OCI-LY7 (cell line): ENCODE measurements around the gene ST6GAL1. TPM values are rescaled to one million over a fixed set of nuclear protein-coding genes. Genes with fewer than 3 reads are reported as not detected.
A peak's percentile ranks its signal among the peaks of the same experiment; 100 is the strongest.

ENCODE experiments used
- BruUV-seq: library from RNA; stranded (reverse); fragments of 400-500 nt; replicated peaks from 2 replicates; lab custom pipeline; 2021; lab: Mats Ljungman, UMichigan
- CTCF ChIA-PET: fragments of 300-600 bp; sonication (Branson Sonifier 250); formaldehyde crosslinking; loops from one replicate; lab custom pipeline; 2022; ENCODE audit warnings: antibody characterized with exemption; ENCODE audit not compliant: unreplicated experiment; lab: Charles Lee
- POLR2A ChIA-PET: fragments of 300-600 bp; sonication (Branson Sonifier 250); formaldehyde crosslinking; loops from one replicate; lab custom pipeline; 2022; ENCODE audit warnings: antibody characterized with exemption; lab: Charles Lee
- DNase-seq: peaks from one replicate; pipeline ENCODE4 v3.0.0-alpha.2; 2015; ENCODE audit warnings: low spot score
- H2AFZ ChIP-seq: fragments of 200-600 bp; sonication (generic), shearing (Covaris generic); 2 replicates; pipeline ENCODE4 v1.6.1; 2014; ENCODE audit warnings: mild to moderate bottlenecking, antibody characterized with exemption, low read length, moderate library complexity
- H3K27ac ChIP-seq: fragments of 200-600 bp; sonication (generic); 2 replicates; pipeline ENCODE4 v1.5.1; 2014; ENCODE audit warnings: mixed run types, low read depth, mild to moderate bottlenecking, moderate library complexity, low read length, inconsistent platforms; ENCODE audit not compliant: poor library complexity, severe bottlenecking
- H3K36me3 ChIP-seq: fragments of 200-600 bp; sonication (generic); 2 replicates; pipeline ENCODE4 v1.6.1; 2014; ENCODE audit warnings: mild to moderate bottlenecking, antibody characterized with exemption, low read length, moderate library complexity, mixed read lengths; ENCODE audit not compliant: insufficient read depth
- H3K4me1 ChIP-seq: fragments of 200-600 bp; sonication (generic); 2 replicates; pipeline ENCODE4 v1.5.1; 2014; ENCODE audit warnings: mild to moderate bottlenecking, low read length; ENCODE audit not compliant: insufficient read depth, poor library complexity, severe bottlenecking
- H3K4me2 ChIP-seq: fragments of 200-600 bp; sonication (generic); 2 replicates; pipeline ENCODE4 v1.6.1; 2014; ENCODE audit warnings: mild to moderate bottlenecking, low read length
- H3K4me3 ChIP-seq: fragments of 200-600 bp; sonication (generic); 2 replicates; pipeline ENCODE4 v1.5.1; 2014; ENCODE audit warnings: mild to moderate bottlenecking, low read depth, low read length; ENCODE audit not compliant: poor library complexity, severe bottlenecking
- H3K79me2 ChIP-seq: fragments of 200-600 bp; sonication (generic); 2 replicates; pipeline ENCODE4 v1.6.1; 2016; ENCODE audit warnings: low read depth, mild to moderate bottlenecking, low read length, moderate library complexity, mixed read lengths; ENCODE audit not compliant: insufficient read depth
- H3K9me2 ChIP-seq: fragments of 200-600 bp; sonication (generic); 2 replicates; pipeline ENCODE4 v1.6.1; 2016; ENCODE audit warnings: mild to moderate bottlenecking, low read length, mixed read lengths; ENCODE audit not compliant: insufficient read depth
- H3K9me3 ChIP-seq: fragments of 200-600 bp; sonication (generic); 2 replicates; pipeline ENCODE4 v1.6.1; 2014; ENCODE audit warnings: mild to moderate bottlenecking, mixed run types, low read length, mixed read lengths
- H4K20me1 ChIP-seq: fragments of 200-600 bp; sonication (generic); 2 replicates; pipeline ENCODE4 v1.6.1; 2014; ENCODE audit warnings: mild to moderate bottlenecking, antibody characterized with exemption, low read length, moderate library complexity, mixed read lengths; ENCODE audit not compliant: insufficient read depth
- CTCF ChIP-seq: fragments of 200-600 bp; sonication (generic); conservative IDR thresholded peaks from 2 replicates; pipeline ENCODE4 v1.5.1; 2014; ENCODE audit warnings: mild to moderate bottlenecking, antibody characterized with exemption, low read length, moderate library complexity, mixed read lengths
- EZH2phosphoT487 ChIP-seq: fragments of 200-600 bp; sonication (generic); IDR thresholded peaks from 2 replicates; pipeline ENCODE4 v1.6.1; 2018; ENCODE audit warnings: low read depth, borderline replicate concordance, mild to moderate bottlenecking, mixed run types, antibody characterized with exemption, low read length, moderate library complexity, mixed read lengths
- intact Hi-C: fragments of 100-400 bp; cut with micrococcal nuclease; formaldehyde crosslinking; loops from one replicate; pipeline ENCODE4 v1.10.0; 2022; ENCODE audit not compliant: unreplicated experiment
- total RNA-seq, 2 experiments: library from RNA; depleted of rRNA in 1 of 2; stranded (reverse); fragments of >200 nt in 1 of 2; shearing (Covaris generic) in 1 of 2; gene quantifications; 2 replicates each; pipeline ENCODE4 v1.2.3, GENCODE V29; 2014 to 2022

Gene ST6GAL1
- total RNA-seq, 2 experiments from 2014 or later: 192 to 375 TPM

GRCh38 chr3:187062526-187063177 is 132.3 kb downstream of the ST6GAL1 start:
- ChIA-PET POLR2A (interaction anchor here (0.6 to 1.2 kb wide), 5 partner anchors 17 to 39 kb away, joined by 3 to 7 read pairs (median 3); no protein-coding TSS in a partner anchor), CTCF (no interaction called here)
- Histone ChIP-seq H3K4me1 (peaks cover 88% of the 10 kb centered on the region), H3K36me3 (peaks cover 92% of the 10 kb centered on the region), H3K9me2 (no peaks in the 10 kb centered on the region), H4K20me1 (0 out of 2 replicates have a peak, but pooled peaks cover 12% of the 10 kb centered on the region), H2AFZ (no peak overlapping the region), H3K4me3 (no peak overlapping the region), H3K79me2 (peaks cover 92% of the 10 kb centered on the region), H3K4me2 (peak overlapping the region; percentile 88), H3K9me3 (no peaks in the 10 kb centered on the region), H3K27ac (peak overlapping the region; percentile 99)
- intact Hi-C loops: no loop called here
- BruUV-seq: no TSS peak
- TF ChIP-seq EZH2phosphoT487 (no peak), CTCF (no peak)
- DNase-seq: no peak

GRCh38 chr3:187063286-187064121 is 133.2 kb downstream of the ST6GAL1 start:
- CTCF ChIA-PET: interaction anchor here (0.6 kb wide), 1 partner anchor 66 kb away, joined by 3 read pairs; no protein-coding TSS in a partner anchor
- peaks cover 92% of the 10 kb centered on the region for H3K79me2 ChIP-seq
- no peak overlapping the region for H2AFZ ChIP-seq
- POLR2A ChIA-PET: interaction anchor here (1.0 to 5.8 kb wide), 8 partner anchors 19 to 74 kb away, joined by 3 to 122 read pairs (median 16); no protein-coding TSS in a partner anchor
- peak overlapping the region; percentile 57 for H3K4me3 ChIP-seq
- no TSS peak for BruUV-seq
- 0 out of 2 replicates have a peak, but pooled peaks cover 12% of the 10 kb centered on the region for H4K20me1 ChIP-seq
- peak overlapping the region; percentile 88 for H3K4me2 ChIP-seq
- no peak for TF ChIP-seq EZH2phosphoT487
- TF ChIP-seq CTCF: no peak
- peaks cover 92% of the 10 kb centered on the region for H3K36me3 ChIP-seq
- DNase-seq: peak; percentile 56
- H3K9me2 ChIP-seq: no peaks in the 10 kb centered on the region
- H3K4me1 ChIP-seq: peaks cover 97% of the 10 kb centered on the region
- intact Hi-C loops: loop anchor here (2.0 kb wide), 1 partner anchor 67 kb away; no protein-coding TSS in a partner anchor
- no peaks in the 10 kb centered on the region for H3K9me3 ChIP-seq
- peak overlapping the region; percentile 99 for H3K27ac ChIP-seq
